DND-41 (cell line): ENCODE measurements around the gene C4orf17.

Experiments
- ATAC-seq: fragments of 200-7000 bp; cut with Tn5 transposase; 3 replicates; pipeline ENCODE4 v1.9.1; 2021; ENCODE audit warnings: low read depth; ENCODE audit not compliant: insufficient read depth
- DNase-seq: peaks from one replicate; pipeline ENCODE4 v3.0.0-alpha.2; 2020
- H2AFZ ChIP-seq: 2 replicates; pipeline ENCODE4 v1.6.0; 2012; ENCODE audit warnings: low read depth, low read length
- H3K27ac ChIP-seq: 2 replicates; pipeline ENCODE4 v1.5.1; 2012; ENCODE audit warnings: low read length, inconsistent platforms
- H3K27me3 ChIP-seq: fragments of 200-600 bp; sonication (generic); 2 replicates; pipeline ENCODE4 v1.6.0; 2012; ENCODE audit warnings: low read length, mild to moderate bottlenecking, inconsistent platforms; ENCODE audit not compliant: insufficient read depth, poor library complexity
- H3K36me3 ChIP-seq: 2 replicates; pipeline ENCODE4 v1.5.1; 2012; ENCODE audit warnings: low read length, inconsistent platforms; ENCODE audit not compliant: insufficient read depth
- H3K4me1 ChIP-seq: 2 replicates; pipeline ENCODE4 v1.5.1; 2012; ENCODE audit warnings: mild to moderate bottlenecking, low read length; ENCODE audit not compliant: insufficient read depth
- H3K4me2 ChIP-seq: 2 replicates; pipeline ENCODE4 v1.6.0; 2012; ENCODE audit warnings: mild to moderate bottlenecking, moderate library complexity, low read length, inconsistent platforms; ENCODE audit not compliant: insufficient read depth
- H3K4me3 ChIP-seq, 2 experiments: fragments of 200-600 bp in 1 of 2; shearing (Covaris generic) in 1 of 2; 2 replicates each; pipeline ENCODE4 v1.5.1; 2012 to 2016; ENCODE audit warnings: inconsistent platforms in 2 of 2, low read length in 2 of 2, mild to moderate bottlenecking in 2 of 2, low read depth in 1 of 2, moderate library complexity in 1 of 2
- H3K79me2 ChIP-seq: 2 replicates; pipeline ENCODE4 v1.6.0; 2012; ENCODE audit warnings: low read length, inconsistent platforms; ENCODE audit not compliant: insufficient read depth
- H3K9ac ChIP-seq: 2 replicates; pipeline ENCODE4 v1.6.0; 2012; ENCODE audit warnings: low read depth, mild to moderate bottlenecking, inconsistent platforms, low read length, moderate library complexity
- H3K9me3 ChIP-seq: 2 replicates; pipeline ENCODE4 v1.5.1; 2012; ENCODE audit warnings: low read length, moderate library complexity, mild to moderate bottlenecking, inconsistent platforms; ENCODE audit not compliant: insufficient read depth, severe bottlenecking
- H4K20me1 ChIP-seq: 2 replicates; pipeline ENCODE4 v1.6.0; 2012; ENCODE audit warnings: low read length; ENCODE audit not compliant: insufficient read depth
- CTCF ChIP-seq: IDR thresholded peaks from 2 replicates; pipeline ENCODE4 v1.5.1; 2012; ENCODE audit warnings: borderline replicate concordance, low read length, moderate library complexity, mild to moderate bottlenecking; ENCODE audit not compliant: poor library complexity, severe bottlenecking; ENCODE audit errors: extremely low read depth
- EZH2 ChIP-seq: IDR thresholded peaks from 3 replicates; pipeline ENCODE4 v1.6.1; 2012; ENCODE audit warnings: borderline replicate concordance, low read depth, mild to moderate bottlenecking, moderate library complexity, low read length, inconsistent platforms; ENCODE audit not compliant: severe bottlenecking

Gene C4orf17

GRCh38 chr4:99578714-99579113, 67.9 kb downstream of the C4orf17 start:
- no peak overlapping the region for H3K4me3 ChIP-seq
- H3K36me3 ChIP-seq: no peaks in the 10 kb centered on the region
- H3K9me3 ChIP-seq: no peaks in the 10 kb centered on the region
- TF ChIP-seq CTCF (no peak), EZH2 (no peak)
- H3K27ac ChIP-seq: no peak overlapping the region
- H3K4me1 ChIP-seq: no peaks in the 10 kb centered on the region
- peaks cover 7% of the 10 kb centered on the region for H3K27me3 ChIP-seq
- no peak for ATAC-seq
- H3K9ac ChIP-seq: no peak overlapping the region
- no peak overlapping the region for H2AFZ ChIP-seq
- no peak for DNase-seq
- H3K79me2 ChIP-seq: no peaks in the 10 kb centered on the region
- H3K4me2 ChIP-seq: no peak overlapping the region
- no peaks in the 10 kb centered on the region for H4K20me1 ChIP-seq

- no peak for DNase-seq
- TF ChIP-seq CTCF (no peak), EZH2 (no peak)
- H3K27ac ChIP-seq: no peak overlapping the region
- no peak for ATAC-seq
- H4K20me1 ChIP-seq: no peaks in the 10 kb centered on the region
- no peaks in the 10 kb centered on the region for H3K79me2 ChIP-seq
- no peak overlapping the region for H3K4me2 ChIP-seq
- H3K9me3 ChIP-seq: no peaks in the 10 kb centered on the region
- no peak overlapping the region for H2AFZ ChIP-seq
- no peak overlapping the region for H3K9ac ChIP-seq
- H3K4me3 ChIP-seq: no peak overlapping the region
- H3K27me3 ChIP-seq: no peaks in the 10 kb centered on the region
- no peaks in the 10 kb centered on the region for H3K4me1 ChIP-seq
- no peaks in the 10 kb centered on the region for H3K36me3 ChIP-seq
These were observed 74.7 kb downstream of the C4orf17 start for GRCh38 chr4:99585516-99585915.

GRCh38 chr4:99586322-99586721, 75.5 kb downstream of the C4orf17 start:
- Histone ChIP-seq H3K27me3 (no peaks in the 10 kb centered on the region), H3K9ac (no peak overlapping the region), H3K27ac (no peak overlapping the region), H4K20me1 (no peaks in the 10 kb centered on the region), H3K36me3 (no peaks in the 10 kb centered on the region), H3K4me3 (no peak overlapping the region), H3K4me1 (no peaks in the 10 kb centered on the region), H3K4me2 (no peak overlapping the region), H2AFZ (no peak overlapping the region), H3K79me2 (no peaks in the 10 kb centered on the region), H3K9me3 (no peaks in the 10 kb centered on the region)
- TF ChIP-seq EZH2 (no peak), CTCF (no peak)
- ATAC-seq: no peak
- no peak for DNase-seq

- Histone ChIP-seq H2AFZ (no peak overlapping the region), H3K27me3 (no peaks in the 10 kb centered on the region), H3K79me2 (no peaks in the 10 kb centered on the region), H3K27ac (no peak overlapping the region), H3K4me1 (no peaks in the 10 kb centered on the region), H4K20me1 (no peaks in the 10 kb centered on the region), H3K4me2 (no peak overlapping the region), H3K9me3 (no peaks in the 10 kb centered on the region), H3K9ac (no peak overlapping the region), H3K36me3 (no peaks in the 10 kb centered on the region), H3K4me3 (no peak overlapping the region)
- no peak for ATAC-seq
- DNase-seq: no peak
- no peak for TF ChIP-seq CTCF
- no peak for TF ChIP-seq EZH2
These were observed 76.0 kb downstream of the C4orf17 start for GRCh38 chr4:99586797-99587196.
